Measurements from ENCODE around the gene ZNF800. TPM values are rescaled to one million over a fixed set of nuclear protein-coding genes. Genes with fewer than 3 reads are reported as not detected.

Gene ZNF800
- total and polyA plus RNA-seq, 2 experiments from 2014 or later: 14.3 to 41.5 TPM

GRCh38 chr7:127392182-127392565 lies 334 bp downstream of the ZNF800 start:
- Histone ChIP-seq H3K4me1 (ENCODE audit: insufficient read depth) (peaks cover 12% of the 10 kb centered on the region), H3K4me2 (peak overlapping the region; percentile 90), H3K79me2 (peaks cover 44% of the 10 kb centered on the region), H3K27ac (peak overlapping the region; percentile 99), H3K4me3 (peak overlapping the region; percentile 98), H3K9me3 (ENCODE audit: low read depth) (no peaks in the 10 kb centered on the region), H3K36me3 (replicated peaks; ENCODE audit: insufficient read depth, low read depth) (no peaks in the 10 kb centered on the region), H3K27me3 (peaks cover 8% of the 10 kb centered on the region), H3K9me2 (replicated peaks; ENCODE audit: insufficient read depth) (no peaks in the 10 kb centered on the region), H4K20me1 (ENCODE audit: insufficient read depth, poor library complexity, severe bottlenecking) (peaks cover 19% of the 10 kb centered on the region), H2AFZ (peak overlapping the region; percentile 100)
- DNase-seq (ENCODE audit: low spot score): peak; percentile 84
- TF ChIP-seq EZH2 (IDR thresholded peaks at IDR 0.05; ENCODE audit: borderline replicate concordance): no peak
- no peak for TF ChIP-seq CTCF (IDR thresholded peaks at IDR 0.05; ENCODE audit: poor library complexity)
- no peak for TF ChIP-seq EZH2phosphoT487 (IDR thresholded peaks at IDR 0.05; ENCODE audit: low read depth, severe bottlenecking, unreplicated experiment)
- under 1% methylated on average over 43 of the region's 48 CpGs for WGBS (ENCODE audit: low lambda C conversion rate, missing lambda C conversion rate)

- TF ChIP-seq CTCF (IDR thresholded peaks at IDR 0.05; ENCODE audit: poor library complexity) (no peak), EZH2 (IDR thresholded peaks at IDR 0.05; ENCODE audit: borderline replicate concordance) (no peak), EZH2phosphoT487 (IDR thresholded peaks at IDR 0.05; ENCODE audit: low read depth, severe bottlenecking, unreplicated experiment) (no peak)
- peak; percentile 64 for DNase-seq (ENCODE audit: low spot score)
- no peaks in the 10 kb centered on the region for H3K36me3 ChIP-seq (replicated peaks; ENCODE audit: insufficient read depth, low read depth)
- H3K4me2 ChIP-seq: peak overlapping the region; percentile 90
- peak overlapping the region; percentile 98 for H3K4me3 ChIP-seq
- H3K9me2 ChIP-seq (replicated peaks; ENCODE audit: insufficient read depth): no peaks in the 10 kb centered on the region
- peaks cover 19% of the 10 kb centered on the region for H4K20me1 ChIP-seq (ENCODE audit: insufficient read depth, poor library complexity, severe bottlenecking)
- 1% methylated on average over 51 of the region's 66 CpGs for WGBS (ENCODE audit: low lambda C conversion rate, missing lambda C conversion rate)
- H3K27ac ChIP-seq: peak overlapping the region; percentile 99
- peaks cover 12% of the 10 kb centered on the region for H3K4me1 ChIP-seq (ENCODE audit: insufficient read depth)
- peak overlapping the region; percentile 100 for H2AFZ ChIP-seq
- peaks cover 49% of the 10 kb centered on the region for H3K79me2 ChIP-seq
- H3K27me3 ChIP-seq: peaks cover 8% of the 10 kb centered on the region
- H3K9me3 ChIP-seq (ENCODE audit: low read depth): no peaks in the 10 kb centered on the region
These were observed 822 bp downstream of the ZNF800 start for GRCh38 chr7:127391591-127392181.

DNA sequence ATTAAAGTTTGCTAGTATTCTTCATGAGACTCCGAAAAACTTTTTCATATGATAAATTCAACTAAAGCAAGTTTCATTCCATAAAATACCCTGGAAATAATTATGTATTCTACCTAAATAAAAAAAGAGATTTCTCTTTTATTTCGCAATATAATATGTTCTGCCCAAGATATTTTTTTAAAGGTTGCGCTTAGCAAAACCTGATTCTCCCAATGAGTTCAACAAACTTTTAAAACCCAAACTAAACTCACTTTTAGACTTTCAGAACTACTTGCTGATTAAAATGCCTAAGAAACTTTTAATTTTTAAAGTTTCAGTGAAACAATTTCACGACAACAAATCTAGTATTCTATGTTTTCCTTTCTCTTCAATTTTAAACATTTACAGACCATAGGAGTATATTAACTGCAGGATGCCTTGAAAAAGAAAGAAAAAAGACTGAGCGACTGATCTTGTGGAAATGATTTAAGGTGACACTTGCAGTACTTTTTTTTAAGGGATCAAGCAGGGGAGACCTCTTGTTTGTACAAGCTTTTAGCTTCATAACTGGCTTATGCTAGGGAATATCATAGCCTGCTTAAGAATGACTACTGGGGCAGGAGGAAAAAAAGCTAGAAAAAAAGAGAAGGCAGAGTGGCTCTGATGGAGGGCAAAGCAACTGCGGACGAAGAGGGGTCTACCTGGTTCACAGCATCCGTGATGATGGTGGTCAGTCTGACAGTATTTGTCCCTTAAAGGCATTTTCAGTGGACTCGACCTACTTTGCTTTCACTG lies 1.5 kb downstream of the ZNF800 start:
- H3K4me2 ChIP-seq: peak overlapping the region; percentile 90
- no peaks in the 10 kb centered on the region for H3K9me2 ChIP-seq (replicated peaks; ENCODE audit: insufficient read depth)
- H3K79me2 ChIP-seq: peaks cover 55% of the 10 kb centered on the region
- no peaks in the 10 kb centered on the region for H3K36me3 ChIP-seq (replicated peaks; ENCODE audit: insufficient read depth, low read depth)
- 61% methylated on average over 9 of the region's 9 CpGs for WGBS (ENCODE audit: low lambda C conversion rate, missing lambda C conversion rate)
- H2AFZ ChIP-seq: peak overlapping the region; percentile 100
- H4K20me1 ChIP-seq (ENCODE audit: insufficient read depth, poor library complexity, severe bottlenecking): peaks cover 24% of the 10 kb centered on the region
- peaks cover 12% of the 10 kb centered on the region for H3K4me1 ChIP-seq (ENCODE audit: insufficient read depth)
- peaks cover 8% of the 10 kb centered on the region for H3K27me3 ChIP-seq
- H3K9me3 ChIP-seq (ENCODE audit: low read depth): no peaks in the 10 kb centered on the region
- peak overlapping the region; percentile 99 for H3K27ac ChIP-seq
- TF ChIP-seq CTCF (IDR thresholded peaks at IDR 0.05; ENCODE audit: poor library complexity): no peak
- TF ChIP-seq EZH2phosphoT487 (IDR thresholded peaks at IDR 0.05; ENCODE audit: low read depth, severe bottlenecking, unreplicated experiment): no peak
- no peak for TF ChIP-seq EZH2 (IDR thresholded peaks at IDR 0.05; ENCODE audit: borderline replicate concordance)
- peak overlapping the region; percentile 98 for H3K4me3 ChIP-seq
- no peak for DNase-seq (ENCODE audit: low spot score)
